ENCODE measurements around the gene FGF10.

- TF ChIP-seq, protein P1, sequence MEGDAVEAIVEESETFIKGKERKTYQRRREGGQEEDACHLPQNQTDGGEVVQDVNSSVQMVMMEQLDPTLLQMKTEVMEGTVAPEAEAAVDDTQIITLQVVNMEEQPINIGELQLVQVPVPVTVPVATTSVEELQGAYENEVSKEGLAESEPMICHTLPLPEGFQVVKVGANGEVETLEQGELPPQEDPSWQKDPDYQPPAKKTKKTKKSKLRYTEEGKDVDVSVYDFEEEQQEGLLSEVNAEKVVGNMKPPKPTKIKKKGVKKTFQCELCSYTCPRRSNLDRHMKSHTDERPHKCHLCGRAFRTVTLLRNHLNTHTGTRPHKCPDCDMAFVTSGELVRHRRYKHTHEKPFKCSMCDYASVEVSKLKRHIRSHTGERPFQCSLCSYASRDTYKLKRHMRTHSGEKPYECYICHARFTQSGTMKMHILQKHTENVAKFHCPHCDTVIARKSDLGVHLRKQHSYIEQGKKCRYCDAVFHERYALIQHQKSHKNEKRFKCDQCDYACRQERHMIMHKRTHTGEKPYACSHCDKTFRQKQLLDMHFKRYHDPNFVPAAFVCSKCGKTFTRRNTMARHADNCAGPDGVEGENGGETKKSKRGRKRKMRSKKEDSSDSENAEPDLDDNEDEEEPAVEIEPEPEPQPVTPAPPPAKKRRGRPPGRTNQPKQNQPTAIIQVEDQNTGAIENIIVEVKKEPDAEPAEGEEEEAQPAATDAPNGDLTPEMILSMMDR (IDR thresholded peaks at IDR 0.05) = no peak
- no peak for TF ChIP-seq POLR2AphosphoS5 (IDR thresholded peaks at IDR 0.05; ENCODE audit: low read depth, low read length)
- no peak for TF ChIP-seq REST (IDR thresholded peaks at IDR 0.05; ENCODE audit: insufficient read depth in 1 of 2, low read depth in 2 of 2, low read length in 1 of 2)
- TF ChIP-seq TCF7L2 (IDR thresholded peaks at IDR 0.05; ENCODE audit: low read depth, low read length) = no peak
- no peak for TF ChIP-seq SIN3A (IDR thresholded peaks at IDR 0.05; ENCODE audit: borderline replicate concordance, insufficient read depth, low read depth, low read length)
These were observed 27.7 kb downstream of the FGF10 start for GRCh38 chr5:44361342-44362001.

Measured in Panc1 (cell line).